Lung (tissue), 12 donors: ENCODE measurements around the gene NAV2. TPM values are rescaled to one million over a fixed set of nuclear protein-coding genes. Genes with fewer than 3 reads are reported as not detected.

Source experiments
- ATAC-seq: fragments of 200-7000 bp; cut with Tn5 transposase; one replicate; pipeline ENCODE4 v1.9.1; 2020; ENCODE audit warnings: moderate number of reproducible peaks; ENCODE audit not compliant: insufficient read depth, low FRiP score
- DNase-seq, 3 donors: peaks; one replicate each; pipeline ENCODE4 v3.0.0-alpha.2; 2013 to 2017
- H3K27ac ChIP-seq, 2 donors: one replicate each; pipeline ENCODE4 v1.5.1; 2013; ENCODE audit warnings: mild to moderate bottlenecking in 2 of 2, moderate library complexity in 2 of 2, control low read depth in 1 of 2, inconsistent platforms in 1 of 2, low read depth in 1 of 2, low read length in 1 of 2
- H3K27me3 ChIP-seq, 3 donors: one replicate each; pipeline ENCODE4 v1.5.1; 2013; ENCODE audit warnings: low read length in 2 of 3; ENCODE audit not compliant: control insufficient read depth in 3 of 3, insufficient read depth in 3 of 3
- H3K36me3 ChIP-seq, 4 donors: one replicate each; pipeline ENCODE4 v1.5.1; 2013; ENCODE audit warnings: low read length in 4 of 4, mild to moderate bottlenecking in 1 of 4, moderate library complexity in 1 of 4; ENCODE audit not compliant: control insufficient read depth in 4 of 4, insufficient read depth in 4 of 4
- H3K4me1 ChIP-seq, 5 donors: one replicate each; pipeline ENCODE4 v1.5.1; 2013; ENCODE audit warnings: low read length in 5 of 5, mild to moderate bottlenecking in 2 of 5, moderate library complexity in 1 of 5; ENCODE audit not compliant: control insufficient read depth in 5 of 5, insufficient read depth in 5 of 5
- H3K4me3 ChIP-seq: one replicate; pipeline ENCODE4 v1.5.1; 2013; ENCODE audit warnings: mild to moderate bottlenecking, control low read depth, moderate library complexity
- H3K9ac ChIP-seq, 2 donors: one replicate each; pipeline ENCODE4 v1.5.1; 2013; ENCODE audit warnings: low read length in 2 of 2, control low read depth in 1 of 2; ENCODE audit not compliant: insufficient read depth in 1 of 2
- H3K9me3 ChIP-seq, 4 donors: one replicate each; pipeline ENCODE4 v1.5.1; 2013; ENCODE audit warnings: low read length in 3 of 4, mild to moderate bottlenecking in 1 of 4, moderate library complexity in 1 of 4; ENCODE audit not compliant: control insufficient read depth in 4 of 4, insufficient read depth in 3 of 4
- WGBS, 2 donors: extraction: QIAGEN DNeasy Blood & Tissue Kit; methylation state at CpG; one replicate each; pipeline ENCODE4 v1.1.7; 2013; 5-methylcytosine and 5-hydroxymethylcytosine counted together
- polyA plus RNA-seq, 2 donors: library from polyadenylated mRNA; stranded (reverse); fragments of 200-250 nt; gene quantifications; one replicate each; pipeline ENCODE4 v1.2.1, GENCODE V29; 2013
- total RNA-seq, 2 donors: library from RNA; depleted of rRNA in 1 of 2; stranded (reverse); fragments of >200 nt in 1 of 2; gene quantifications; one replicate each; pipeline ENCODE4 v1.2.1, GENCODE V29; 2014 to 2021
- TF ChIP-seq, protein P1 (sequence below): IDR thresholded peaks from 2 replicates; pipeline ENCODE4 v1.5.1; 2012; ENCODE audit warnings: mild to moderate bottlenecking; ENCODE audit errors: control extremely low read depth, extremely low read depth
- donor health status: control.
- donor health status: control.
- donor health status: Bipolar disorder and iron deficiency.
- donor health status: healthy.
- donor health status: DM: yes; HTN: yes; CAD: no.

The NAV2 gene
- total and polyA plus RNA-seq, 4 donors: 6.8 to 47.9 (median 20.2) TPM

DNA sequence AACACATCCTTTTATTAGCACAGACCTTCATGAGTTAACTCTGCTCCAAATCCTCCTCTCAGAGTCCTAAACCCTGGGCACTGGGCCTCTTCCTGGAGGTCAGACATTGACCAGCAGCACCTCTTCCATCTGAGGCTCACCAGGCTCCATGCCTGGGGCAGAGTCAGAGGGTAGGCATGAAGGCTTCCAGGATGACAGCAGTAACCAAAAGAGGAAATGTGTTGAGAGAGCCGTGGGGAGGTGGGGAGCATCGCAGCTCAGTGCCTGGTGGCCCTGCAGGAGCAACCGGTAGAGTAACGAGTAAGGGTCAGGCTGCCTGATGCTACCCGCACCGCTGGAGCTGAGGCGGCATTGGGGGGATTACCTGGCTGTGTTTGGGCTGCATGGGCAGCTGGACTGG lies 9.4 kb upstream of the NAV2 start:
- Histone ChIP-seq H3K4me3 (no peak overlapping the region), H3K27me3 (no peaks in the 10 kb centered on the region), H3K9me3 (no peaks in the 10 kb centered on the region), H3K36me3 (no peaks in the 10 kb centered on the region), H3K9ac (no peak overlapping the region), H3K27ac (peak overlapping the region in 1 of 2 donors; percentile 28), H3K4me1 (peaks cover 0 to 31% (median 17%) of the 10 kb centered on the region in 5 donors)
- TF ChIP-seq, protein P1, sequence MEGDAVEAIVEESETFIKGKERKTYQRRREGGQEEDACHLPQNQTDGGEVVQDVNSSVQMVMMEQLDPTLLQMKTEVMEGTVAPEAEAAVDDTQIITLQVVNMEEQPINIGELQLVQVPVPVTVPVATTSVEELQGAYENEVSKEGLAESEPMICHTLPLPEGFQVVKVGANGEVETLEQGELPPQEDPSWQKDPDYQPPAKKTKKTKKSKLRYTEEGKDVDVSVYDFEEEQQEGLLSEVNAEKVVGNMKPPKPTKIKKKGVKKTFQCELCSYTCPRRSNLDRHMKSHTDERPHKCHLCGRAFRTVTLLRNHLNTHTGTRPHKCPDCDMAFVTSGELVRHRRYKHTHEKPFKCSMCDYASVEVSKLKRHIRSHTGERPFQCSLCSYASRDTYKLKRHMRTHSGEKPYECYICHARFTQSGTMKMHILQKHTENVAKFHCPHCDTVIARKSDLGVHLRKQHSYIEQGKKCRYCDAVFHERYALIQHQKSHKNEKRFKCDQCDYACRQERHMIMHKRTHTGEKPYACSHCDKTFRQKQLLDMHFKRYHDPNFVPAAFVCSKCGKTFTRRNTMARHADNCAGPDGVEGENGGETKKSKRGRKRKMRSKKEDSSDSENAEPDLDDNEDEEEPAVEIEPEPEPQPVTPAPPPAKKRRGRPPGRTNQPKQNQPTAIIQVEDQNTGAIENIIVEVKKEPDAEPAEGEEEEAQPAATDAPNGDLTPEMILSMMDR: no peak
- WGBS, 2 donors: 54 to 85% methylated on average over 7 of the region's 7 CpGs
- no peak for DNase-seq
- ATAC-seq: no peak

GRCh38 chr11:19704213-19704612 lies 8.4 kb upstream of the NAV2 start:
- ATAC-seq (no peak), DNase-seq (no peak)
- Histone ChIP-seq H3K4me1 (peaks cover 0 to 31% (median 11%) of the 10 kb centered on the region in 5 donors), H3K36me3 (no peaks in the 10 kb centered on the region), H3K9ac (no peak overlapping the region), H3K9me3 (no peaks in the 10 kb centered on the region), H3K4me3 (no peak overlapping the region), H3K27ac (no peak overlapping the region), H3K27me3 (no peaks in the 10 kb centered on the region)
- WGBS, 2 donors: 12 to 51% methylated on average over 1 of the region's 1 CpG
- TF ChIP-seq, protein P1: no peak

DNA sequence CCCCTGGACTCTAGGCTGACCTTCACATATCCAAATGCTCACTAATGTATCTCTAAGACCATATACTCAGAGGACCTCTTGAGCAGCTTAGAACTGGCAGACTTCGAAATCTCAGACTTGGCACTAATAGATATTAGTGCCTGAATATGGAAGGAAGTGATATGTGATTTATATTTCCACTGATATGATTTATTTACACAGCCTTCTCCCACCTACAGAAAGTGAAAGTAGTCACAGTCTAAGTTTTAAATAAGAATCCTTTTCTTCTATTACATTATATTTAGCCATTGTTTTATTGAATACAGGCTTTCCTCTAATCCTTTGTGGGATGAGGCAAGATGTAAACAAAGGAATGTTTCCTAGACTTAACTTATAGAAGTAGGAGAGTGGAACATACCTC lies 6.7 kb upstream of the NAV2 start:
- 23 to 38% methylated on average over 1 of the region's 1 CpG for WGBS, 2 donors
- Histone ChIP-seq H3K27ac (no peak overlapping the region), H3K9me3 (no peaks in the 10 kb centered on the region), H3K27me3 (no peaks in the 10 kb centered on the region), H3K36me3 (no peaks in the 10 kb centered on the region), H3K4me1 (peaks cover 0 to 27% (median 11%) of the 10 kb centered on the region in 5 donors), H3K4me3 (no peak overlapping the region), H3K9ac (no peak overlapping the region)
- TF ChIP-seq, protein P1: no peak
- no peak for ATAC-seq
- no peak for DNase-seq

DNA sequence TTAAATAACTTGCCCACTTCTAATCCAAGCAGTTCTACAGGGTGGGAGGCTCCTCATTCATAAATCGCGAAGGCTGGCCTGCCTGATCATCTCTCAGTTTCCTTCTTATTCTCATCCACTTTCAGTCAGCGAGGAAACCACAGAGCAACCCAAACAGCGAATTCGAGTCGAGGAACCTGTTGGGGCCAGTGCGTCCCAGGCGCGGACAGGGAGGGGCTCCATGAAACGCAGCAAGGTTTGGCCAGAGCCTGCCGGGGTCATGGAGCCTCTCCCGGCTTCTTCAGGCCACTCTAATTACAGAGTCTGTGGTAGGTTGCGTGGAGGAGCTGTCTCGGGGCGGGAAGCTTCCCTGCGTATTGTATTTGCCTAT lies 741 bp upstream of the NAV2 start:
- Histone ChIP-seq H3K4me3 (peak overlapping the region; percentile 46), H3K9ac (peak overlapping the region; percentile 60 to 63), H3K36me3 (no peaks in the 10 kb centered on the region), H3K27me3 (peaks cover 0 to 13% (median 0%) of the 10 kb centered on the region in 3 donors), H3K27ac (peak overlapping the region; percentile 95 to 96), H3K4me1 (peaks cover 10 to 42% (median 16%) of the 10 kb centered on the region in 5 donors), H3K9me3 (no peaks in the 10 kb centered on the region)
- ATAC-seq (peak; percentile 4), DNase-seq (no peak)
- TF ChIP-seq, protein P1: no peak
- WGBS, 2 donors: 2 to 4% methylated on average over 16 of the region's 16 CpGs
